ENCODE data around the gene GPR108. TPM values are rescaled to one million over a fixed set of nuclear protein-coding genes. Genes with fewer than 3 reads are reported as not detected.

Gene GPR108
- total and polyA plus RNA-seq, 4 donors: 17.2 to 34.2 (median 30.5) TPM

DNA sequence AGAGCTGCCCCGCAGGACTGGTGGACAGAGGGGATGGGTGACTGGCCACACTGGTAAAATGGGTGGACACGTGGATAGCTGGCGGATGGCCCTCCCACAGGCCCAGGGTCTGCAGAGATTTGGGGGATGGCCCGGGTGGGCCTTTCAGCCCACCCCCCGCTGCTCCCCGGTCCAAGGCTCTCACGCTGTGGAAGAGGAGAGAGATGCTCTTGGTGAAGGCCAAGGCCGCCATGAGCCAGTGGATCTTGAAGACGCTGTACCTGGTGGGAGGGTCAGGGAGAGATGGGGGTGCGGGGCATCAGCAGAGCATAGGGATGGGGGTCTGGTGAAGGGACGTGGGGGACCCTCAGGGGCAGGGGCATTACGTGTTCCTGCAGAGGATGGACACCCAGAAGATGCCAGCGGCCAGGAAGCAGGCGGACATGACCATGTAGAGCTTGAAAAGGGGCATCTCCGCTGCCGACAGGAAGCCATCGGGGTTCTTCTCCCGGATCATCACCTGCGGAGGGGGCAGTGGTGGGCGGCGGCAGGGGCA lies 4.5 kb downstream of the GPR108 start:
- Histone ChIP-seq H3K27ac (ENCODE audit: low read depth in 1 of 2, low read length in 2 of 2) (no peak overlapping the region), H3K9ac (ENCODE audit: low read depth in 1 of 2, low read length in 2 of 2) (no peak overlapping the region), H3K4me1 (ENCODE audit: control insufficient read depth in 4 of 4, insufficient read depth in 4 of 4, low read length in 3 of 4) (peaks cover 5 to 47% (median 29%) of the 10 kb centered on the region in 4 donors), H3K9me3 (ENCODE audit: control insufficient read depth in 4 of 4, low read length in 3 of 4) (no peaks in the 10 kb centered on the region), H3K4me3 (ENCODE audit: low read depth in 1 of 3, low read length in 3 of 3) (no peak overlapping the region), H3K36me3 (ENCODE audit: control insufficient read depth in 4 of 4, insufficient read depth in 3 of 4, low read depth in 1 of 4, low read length in 3 of 4) (peaks cover 2 to 11% (median 3%) of the 10 kb centered on the region in 4 donors), H3K27me3 (ENCODE audit: control insufficient read depth in 4 of 4, insufficient read depth in 4 of 4, low read length in 3 of 4) (no peaks in the 10 kb centered on the region)
- TF ChIP-seq SP1 (IDR thresholded peaks at IDR 0.05) (no peak), RAD21 (IDR thresholded peaks at IDR 0.05) (no peak), FOXA2 (IDR thresholded peaks at IDR 0.05) (no peak), TAF1 (conservative IDR thresholded peaks at IDR 0.05) (no peak), RXRA (IDR thresholded peaks at IDR 0.05) (no peak), EGR1 (IDR thresholded peaks at IDR 0.05; ENCODE audit: low read depth in 2 of 2) (no peak), NR2F2 (IDR thresholded peaks at IDR 0.05) (no peak), HNF4A (conservative IDR thresholded peaks at IDR 0.05) (no peak), JUND (IDR thresholded peaks at IDR 0.05) (no peak), FOXA1 (IDR thresholded peaks at IDR 0.05) (no peak)
- TF ChIP-seq, protein P1, sequence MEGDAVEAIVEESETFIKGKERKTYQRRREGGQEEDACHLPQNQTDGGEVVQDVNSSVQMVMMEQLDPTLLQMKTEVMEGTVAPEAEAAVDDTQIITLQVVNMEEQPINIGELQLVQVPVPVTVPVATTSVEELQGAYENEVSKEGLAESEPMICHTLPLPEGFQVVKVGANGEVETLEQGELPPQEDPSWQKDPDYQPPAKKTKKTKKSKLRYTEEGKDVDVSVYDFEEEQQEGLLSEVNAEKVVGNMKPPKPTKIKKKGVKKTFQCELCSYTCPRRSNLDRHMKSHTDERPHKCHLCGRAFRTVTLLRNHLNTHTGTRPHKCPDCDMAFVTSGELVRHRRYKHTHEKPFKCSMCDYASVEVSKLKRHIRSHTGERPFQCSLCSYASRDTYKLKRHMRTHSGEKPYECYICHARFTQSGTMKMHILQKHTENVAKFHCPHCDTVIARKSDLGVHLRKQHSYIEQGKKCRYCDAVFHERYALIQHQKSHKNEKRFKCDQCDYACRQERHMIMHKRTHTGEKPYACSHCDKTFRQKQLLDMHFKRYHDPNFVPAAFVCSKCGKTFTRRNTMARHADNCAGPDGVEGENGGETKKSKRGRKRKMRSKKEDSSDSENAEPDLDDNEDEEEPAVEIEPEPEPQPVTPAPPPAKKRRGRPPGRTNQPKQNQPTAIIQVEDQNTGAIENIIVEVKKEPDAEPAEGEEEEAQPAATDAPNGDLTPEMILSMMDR (IDR thresholded peaks at IDR 0.05; ENCODE audit: low read depth, low read length, missing input control): no peak
- TF ChIP-seq, protein P2, sequence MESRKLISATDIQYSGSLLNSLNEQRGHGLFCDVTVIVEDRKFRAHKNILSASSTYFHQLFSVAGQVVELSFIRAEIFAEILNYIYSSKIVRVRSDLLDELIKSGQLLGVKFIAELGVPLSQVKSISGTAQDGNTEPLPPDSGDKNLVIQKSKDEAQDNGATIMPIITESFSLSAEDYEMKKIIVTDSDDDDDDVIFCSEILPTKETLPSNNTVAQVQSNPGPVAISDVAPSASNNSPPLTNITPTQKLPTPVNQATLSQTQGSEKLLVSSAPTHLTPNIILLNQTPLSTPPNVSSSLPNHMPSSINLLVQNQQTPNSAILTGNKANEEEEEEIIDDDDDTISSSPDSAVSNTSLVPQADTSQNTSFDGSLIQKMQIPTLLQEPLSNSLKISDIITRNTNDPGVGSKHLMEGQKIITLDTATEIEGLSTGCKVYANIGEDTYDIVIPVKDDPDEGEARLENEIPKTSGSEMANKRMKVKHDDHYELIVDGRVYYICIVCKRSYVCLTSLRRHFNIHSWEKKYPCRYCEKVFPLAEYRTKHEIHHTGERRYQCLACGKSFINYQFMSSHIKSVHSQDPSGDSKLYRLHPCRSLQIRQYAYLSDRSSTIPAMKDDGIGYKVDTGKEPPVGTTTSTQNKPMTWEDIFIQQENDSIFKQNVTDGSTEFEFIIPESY (IDR thresholded peaks at IDR 0.05): no peak
- TF ChIP-seq, protein P3, sequence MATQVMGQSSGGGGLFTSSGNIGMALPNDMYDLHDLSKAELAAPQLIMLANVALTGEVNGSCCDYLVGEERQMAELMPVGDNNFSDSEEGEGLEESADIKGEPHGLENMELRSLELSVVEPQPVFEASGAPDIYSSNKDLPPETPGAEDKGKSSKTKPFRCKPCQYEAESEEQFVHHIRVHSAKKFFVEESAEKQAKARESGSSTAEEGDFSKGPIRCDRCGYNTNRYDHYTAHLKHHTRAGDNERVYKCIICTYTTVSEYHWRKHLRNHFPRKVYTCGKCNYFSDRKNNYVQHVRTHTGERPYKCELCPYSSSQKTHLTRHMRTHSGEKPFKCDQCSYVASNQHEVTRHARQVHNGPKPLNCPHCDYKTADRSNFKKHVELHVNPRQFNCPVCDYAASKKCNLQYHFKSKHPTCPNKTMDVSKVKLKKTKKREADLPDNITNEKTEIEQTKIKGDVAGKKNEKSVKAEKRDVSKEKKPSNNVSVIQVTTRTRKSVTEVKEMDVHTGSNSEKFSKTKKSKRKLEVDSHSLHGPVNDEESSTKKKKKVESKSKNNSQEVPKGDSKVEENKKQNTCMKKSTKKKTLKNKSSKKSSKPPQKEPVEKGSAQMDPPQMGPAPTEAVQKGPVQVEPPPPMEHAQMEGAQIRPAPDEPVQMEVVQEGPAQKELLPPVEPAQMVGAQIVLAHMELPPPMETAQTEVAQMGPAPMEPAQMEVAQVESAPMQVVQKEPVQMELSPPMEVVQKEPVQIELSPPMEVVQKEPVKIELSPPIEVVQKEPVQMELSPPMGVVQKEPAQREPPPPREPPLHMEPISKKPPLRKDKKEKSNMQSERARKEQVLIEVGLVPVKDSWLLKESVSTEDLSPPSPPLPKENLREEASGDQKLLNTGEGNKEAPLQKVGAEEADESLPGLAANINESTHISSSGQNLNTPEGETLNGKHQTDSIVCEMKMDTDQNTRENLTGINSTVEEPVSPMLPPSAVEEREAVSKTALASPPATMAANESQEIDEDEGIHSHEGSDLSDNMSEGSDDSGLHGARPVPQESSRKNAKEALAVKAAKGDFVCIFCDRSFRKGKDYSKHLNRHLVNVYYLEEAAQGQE (IDR thresholded peaks at IDR 0.05): no peak
- TF ChIP-seq, protein P4, sequence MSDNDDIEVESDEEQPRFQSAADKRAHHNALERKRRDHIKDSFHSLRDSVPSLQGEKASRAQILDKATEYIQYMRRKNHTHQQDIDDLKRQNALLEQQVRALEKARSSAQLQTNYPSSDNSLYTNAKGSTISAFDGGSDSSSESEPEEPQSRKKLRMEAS (IDR thresholded peaks at IDR 0.05): no peak
- DNase-seq (ENCODE audit: low spot score): no peak
- WGBS: 94% methylated on average over 21 of the region's 21 CpGs

DNA sequence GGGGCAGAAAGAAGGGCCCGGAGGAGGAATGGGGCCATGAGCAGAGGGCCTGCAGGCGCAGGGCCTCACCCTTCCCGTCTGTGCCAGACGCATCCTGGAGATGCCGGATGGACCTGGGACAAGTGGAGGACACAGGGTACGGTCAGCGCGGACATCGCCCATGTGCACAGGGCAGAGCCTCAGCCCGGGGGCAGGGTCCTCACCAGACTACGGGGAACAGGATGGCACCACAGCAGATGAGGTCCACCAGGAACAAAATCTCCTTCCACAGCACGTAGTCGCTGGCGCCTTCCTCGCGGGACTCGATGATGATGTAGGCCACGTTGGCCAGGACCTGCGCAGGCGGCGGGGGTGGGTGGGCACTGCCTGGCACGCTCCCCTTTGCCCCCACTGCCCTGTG lies 5.6 kb downstream of the GPR108 start:
- H3K4me3 ChIP-seq (ENCODE audit: low read depth in 1 of 3, low read length in 3 of 3): no peak overlapping the region
- H3K9ac ChIP-seq (ENCODE audit: low read depth in 1 of 2, low read length in 2 of 2): no peak overlapping the region
- WGBS: 92% methylated on average over 22 of the region's 22 CpGs
- H3K4me1 ChIP-seq (ENCODE audit: control insufficient read depth in 4 of 4, insufficient read depth in 4 of 4, low read length in 3 of 4): peaks cover 5 to 46% (median 30%) of the 10 kb centered on the region in 4 donors
- H3K36me3 ChIP-seq (ENCODE audit: control insufficient read depth in 4 of 4, insufficient read depth in 3 of 4, low read depth in 1 of 4, low read length in 3 of 4): peaks cover 2 to 11% (median 3%) of the 10 kb centered on the region in 4 donors
- H3K9me3 ChIP-seq (ENCODE audit: control insufficient read depth in 4 of 4, low read length in 3 of 4): no peaks in the 10 kb centered on the region
- H3K27me3 ChIP-seq (ENCODE audit: control insufficient read depth in 4 of 4, insufficient read depth in 4 of 4, low read length in 3 of 4): no peaks in the 10 kb centered on the region
- no peak for DNase-seq (ENCODE audit: low spot score)
- no peak overlapping the region for H3K27ac ChIP-seq (ENCODE audit: low read depth in 1 of 2, low read length in 2 of 2)
- TF ChIP-seq JUND (IDR thresholded peaks at IDR 0.05): no peak
- TF ChIP-seq EGR1 (IDR thresholded peaks at IDR 0.05; ENCODE audit: low read depth in 2 of 2): no peak
- no peak for TF ChIP-seq RAD21 (IDR thresholded peaks at IDR 0.05)
- TF ChIP-seq, protein P2 (IDR thresholded peaks at IDR 0.05): no peak
- TF ChIP-seq, protein P1 (IDR thresholded peaks at IDR 0.05; ENCODE audit: low read depth, low read length, missing input control): no peak
- TF ChIP-seq, protein P3 (IDR thresholded peaks at IDR 0.05): no peak
- no peak for TF ChIP-seq HNF4G (IDR thresholded peaks at IDR 0.05)
